H54 (cell line): ENCODE results near the gene CARS1.

Experiments used
- DNase-seq: peaks from one replicate; pipeline ENCODE4 v3.0.0; 2011; ENCODE audit warnings: low spot score, mixed read lengths; ENCODE audit not compliant: insufficient read length
- FAIRE-seq: peaks from 3 replicates; lab custom pipeline; 2011; peaks lifted over from hg19 to GRCh38; lab: Jason Lieb, UNC
- POLR2A ChIP-seq: IDR thresholded peaks from 2 replicates; pipeline ENCODE4 v1.6.1; 2011; ENCODE audit warnings: low read depth, mild to moderate bottlenecking, low read length

CARS1 gene

GRCh38 chr11:3044915-3045314 is 12.3 kb downstream of the CARS1 start:
- FAIRE-seq (no peak), DNase-seq (no peak)
- no peak for TF ChIP-seq POLR2A

DNA sequence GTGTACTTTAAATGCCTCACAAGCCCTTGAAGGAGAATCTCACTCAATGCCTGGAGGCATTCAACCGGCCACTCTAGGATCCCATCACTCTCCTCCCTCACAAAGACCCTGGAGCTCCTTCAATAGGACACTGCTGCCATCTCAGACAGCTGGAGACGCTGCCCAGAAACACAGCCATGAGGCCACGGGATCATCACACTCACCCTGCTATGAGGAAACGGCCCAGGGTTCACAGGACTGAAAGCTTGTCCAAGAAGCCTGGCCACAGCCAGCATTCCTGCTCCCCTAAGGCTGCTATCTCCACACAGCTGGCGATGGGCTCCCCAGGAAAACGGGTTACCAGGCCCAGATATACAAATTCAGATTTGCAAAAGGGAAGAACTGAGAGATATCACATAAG is 13.2 kb downstream of the CARS1 start:
- no peak for TF ChIP-seq POLR2A
- FAIRE-seq, result no peak
- no peak for DNase-seq

- TF ChIP-seq POLR2A, result no peak
- FAIRE-seq (no peak), DNase-seq (no peak)
Measured at GRCh38 chr11:3043315-3043871, 13.8 kb downstream of the CARS1 start.

DNA sequence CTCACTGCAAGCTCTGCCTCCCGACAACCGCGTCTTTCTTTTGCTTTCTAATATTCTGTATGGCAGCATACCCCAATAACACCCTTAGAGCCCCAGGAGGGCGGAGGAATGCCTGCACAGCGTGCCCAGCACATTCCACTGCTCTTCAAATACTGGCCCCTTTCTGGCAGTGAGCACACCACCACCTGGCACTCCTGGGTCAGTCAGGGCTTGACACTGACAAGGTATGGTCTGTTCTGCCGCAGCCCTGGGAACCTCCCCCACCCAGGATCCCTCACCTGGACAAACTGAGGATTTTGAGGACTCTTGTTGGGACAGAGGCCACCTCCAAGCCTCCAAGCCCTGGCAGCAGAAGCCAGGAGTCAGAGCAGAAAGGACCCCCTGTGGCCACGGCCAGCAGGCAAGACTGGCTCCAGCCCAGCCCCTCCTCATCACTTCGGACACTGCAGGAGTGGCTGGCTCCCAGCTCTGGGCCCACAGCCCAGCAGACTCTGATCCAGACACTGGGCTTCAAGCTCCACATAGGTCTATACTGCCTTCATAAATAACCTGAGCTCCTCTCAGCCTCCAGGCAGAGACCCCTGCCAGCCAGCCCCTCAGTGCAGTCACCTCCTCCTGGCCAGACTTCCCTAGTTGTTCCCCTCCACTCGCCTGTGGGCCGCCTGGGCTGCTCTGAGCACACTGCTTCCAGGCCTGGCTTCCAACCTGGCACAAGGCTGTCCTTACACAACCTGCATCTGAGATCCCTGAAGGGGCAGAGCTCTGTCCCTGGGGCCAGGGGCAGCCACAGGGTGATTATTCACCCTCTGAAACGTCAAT is 14.5 kb downstream of the CARS1 start:
- DNase-seq (no peak), FAIRE-seq (no peak)
- TF ChIP-seq POLR2A, result no peak

GRCh38 chr11:3041699-3042441 is 15.4 kb downstream of the CARS1 start:
- DNase-seq (no peak), FAIRE-seq (no peak)
- no peak for TF ChIP-seq POLR2A

DNA sequence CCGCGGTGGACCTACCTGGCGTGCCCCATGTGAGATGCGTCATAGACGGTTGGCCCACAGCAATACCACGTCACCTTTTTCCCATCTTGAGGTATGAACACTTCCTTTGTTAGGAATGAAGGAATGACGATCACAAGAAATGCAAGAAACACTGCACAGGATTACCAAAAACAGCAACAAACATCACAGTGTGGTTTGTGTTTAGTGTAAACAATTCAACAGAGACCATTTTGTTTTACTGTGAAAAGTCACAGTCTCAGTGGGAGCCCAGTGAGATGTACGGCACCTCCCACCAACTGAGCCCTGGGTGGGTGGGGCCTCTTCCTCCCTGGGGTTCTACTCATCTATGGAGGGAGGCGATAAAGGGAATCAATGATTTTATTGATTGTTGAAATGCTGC is 16.3 kb downstream of the CARS1 start:
- DNase-seq (no peak), FAIRE-seq (no peak)
- TF ChIP-seq POLR2A, result no peak

DNA sequence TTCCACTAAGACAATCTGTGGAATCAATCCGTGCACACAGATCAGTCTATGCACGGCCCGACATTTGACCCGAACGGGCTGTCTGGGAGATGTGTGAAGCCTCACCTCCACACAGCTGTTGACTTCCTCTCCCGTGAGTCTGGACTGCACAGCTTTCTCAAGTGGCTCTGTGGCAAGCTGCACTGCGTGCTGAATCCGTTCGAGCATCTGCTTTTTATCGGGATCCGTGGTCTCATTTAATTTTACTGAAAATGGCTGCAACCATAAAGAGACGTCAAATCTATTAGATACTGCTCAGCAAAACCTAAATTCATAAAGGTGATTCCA is 19.3 kb downstream of the CARS1 start:
- FAIRE-seq (no peak), DNase-seq (no peak)
- TF ChIP-seq POLR2A, result no peak

DNA sequence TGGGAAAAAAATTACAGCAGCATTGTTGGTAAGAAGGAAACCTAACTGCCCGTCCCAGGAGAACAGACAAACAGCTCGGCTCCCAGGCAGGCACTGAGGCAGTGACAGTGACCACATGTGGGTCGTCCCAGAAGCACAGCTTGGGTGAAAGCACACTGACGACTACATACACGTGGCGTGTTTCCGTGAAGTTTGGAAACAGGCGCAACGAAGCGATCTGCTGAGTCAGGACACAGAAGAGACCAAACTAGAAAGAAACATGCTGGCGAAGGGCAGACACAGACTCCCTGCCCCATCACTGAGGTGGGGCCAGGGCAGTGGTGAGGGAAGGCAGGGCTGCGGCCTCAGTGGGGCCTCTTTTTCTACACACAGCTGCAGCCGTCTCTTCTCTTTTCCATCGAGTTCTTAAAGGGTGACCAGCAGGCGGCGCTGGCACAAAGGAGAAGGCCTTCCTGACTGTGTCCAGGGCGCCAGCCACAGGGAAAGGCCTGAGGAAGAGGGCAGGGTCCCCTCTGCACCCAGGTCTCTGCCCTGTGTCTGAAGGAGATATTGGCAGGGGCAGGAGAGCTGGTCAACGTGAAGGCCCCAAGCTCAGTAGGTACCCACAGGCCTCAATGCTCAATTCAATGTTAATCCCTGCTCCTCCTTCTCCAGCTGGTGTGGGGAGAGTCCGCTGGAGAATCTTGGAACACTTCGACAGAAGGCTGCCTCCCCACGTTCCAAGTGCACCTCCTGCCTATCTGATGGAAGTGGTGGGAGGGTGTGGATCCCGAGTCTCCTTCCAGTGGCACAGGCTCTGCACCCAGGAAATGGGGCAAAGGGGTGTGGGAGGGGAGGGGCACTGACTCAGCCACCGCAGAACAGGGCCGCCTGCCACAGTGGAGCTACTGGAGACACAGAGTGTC is 19.9 kb downstream of the CARS1 start:
- DNase-seq (peak; percentile 84), FAIRE-seq (no peak)
- no peak for TF ChIP-seq POLR2A

DNA sequence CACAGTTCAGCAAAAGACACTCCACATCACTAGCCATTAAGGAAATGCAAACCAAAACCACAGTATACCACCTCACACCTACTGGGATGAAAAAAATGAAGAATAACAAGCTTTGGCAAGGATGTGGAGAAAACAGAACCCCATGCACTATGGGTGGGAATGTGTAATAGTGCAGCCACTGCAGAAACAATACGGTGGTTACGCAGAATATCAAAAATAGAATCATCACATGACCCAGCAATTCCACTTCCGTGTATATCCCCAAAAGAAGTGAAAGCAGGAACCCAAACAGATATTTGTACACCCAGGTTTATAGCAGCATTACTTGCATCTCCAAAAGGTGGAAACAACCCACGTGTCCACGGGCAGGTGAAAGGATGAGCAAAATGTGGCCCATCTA is 20.8 kb downstream of the CARS1 start:
- no peak for TF ChIP-seq POLR2A
- FAIRE-seq (no peak), DNase-seq (no peak)

- DNase-seq, result no peak
- no peak for TF ChIP-seq POLR2A
- no peak for FAIRE-seq
Measured at GRCh38 chr11:3035333-3035732, 21.9 kb downstream of the CARS1 start.

DNA sequence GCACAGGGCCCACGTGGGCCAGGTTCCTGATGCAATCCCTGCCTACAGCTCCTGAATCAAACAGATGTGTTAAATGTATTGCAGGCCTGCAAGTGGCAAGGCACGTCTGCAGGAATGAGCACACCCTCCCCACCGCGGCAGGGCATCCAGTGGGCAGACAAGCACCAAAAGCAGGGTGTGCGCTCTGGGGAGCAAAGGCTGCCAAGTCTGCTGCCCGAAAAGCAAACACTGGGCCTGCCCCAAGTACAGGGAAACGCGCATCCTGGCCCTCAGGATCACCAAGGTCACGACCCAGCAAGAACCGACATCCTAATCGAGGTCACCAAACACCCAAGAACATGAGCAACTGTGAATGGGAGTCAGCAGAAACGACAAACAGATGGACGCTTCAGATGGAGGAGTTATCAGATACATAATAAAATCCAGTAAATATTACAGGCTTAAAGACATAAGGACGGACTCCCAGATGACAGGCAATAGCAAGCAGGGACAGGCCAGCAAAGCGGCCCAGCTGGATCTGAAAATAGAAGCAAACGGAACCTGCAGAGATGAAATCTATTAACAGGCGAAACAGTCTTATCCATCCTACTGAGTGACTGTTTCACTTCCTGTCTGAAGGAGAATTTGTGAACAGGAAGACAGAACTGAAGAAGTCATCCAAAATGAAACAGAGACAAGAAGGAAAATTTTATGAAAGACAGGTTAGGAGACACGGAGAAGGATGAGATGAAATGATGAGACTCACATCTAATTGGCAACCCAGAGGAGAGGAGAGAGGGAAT is 26.7 kb downstream of the CARS1 start:
- no peak for FAIRE-seq

GRCh38 chr11:3028813-3029212 is 28.4 kb downstream of the CARS1 start:
- DNase-seq (no peak), FAIRE-seq (no peak)
- no peak for TF ChIP-seq POLR2A

More for the DNA sequence above, 26.7 kb downstream of the CARS1 start:
- DNase-seq, result no peak
- TF ChIP-seq POLR2A, result no peak

- no peak for FAIRE-seq
- TF ChIP-seq POLR2A, result no peak
- DNase-seq, result no peak
Measured at GRCh38 chr11:3026803-3027202, 30.4 kb downstream of the CARS1 start.

DNA sequence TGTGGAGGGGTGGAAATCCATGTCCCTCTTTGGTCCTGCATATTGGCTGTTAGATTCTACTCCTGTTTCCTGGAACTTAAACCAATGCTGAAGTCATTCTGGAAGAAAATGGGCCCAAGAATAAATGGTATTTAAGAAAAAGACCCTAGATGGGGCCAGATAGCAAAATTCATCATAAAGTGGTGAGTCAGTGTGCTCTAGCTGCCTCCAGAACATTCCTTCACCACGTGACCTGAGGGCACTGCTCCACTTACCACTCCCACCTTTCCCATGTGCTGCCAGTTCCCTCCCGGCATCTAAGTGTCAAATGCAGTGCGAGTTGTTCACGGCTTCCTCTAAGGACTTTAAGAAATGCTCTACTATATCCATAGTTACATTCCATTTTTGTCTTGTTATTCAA is 34.2 kb downstream of the CARS1 start:
- TF ChIP-seq POLR2A, result no peak
- DNase-seq, result no peak
- no peak for FAIRE-seq
